ENCODE results near the gene ARPC4.
"Not testable (repeated sequence)": the region's sequence is repeated elsewhere in the genome, so short reads cannot be mapped to it uniquely, and the experiment has no call there.

ARPC4 gene

GRCh38 chr3:9825451-9826040 is 32.7 kb downstream of the ARPC4 start:
- DNase-seq = no peak

GRCh38 chr3:9826815-9827573 is 34.1 kb downstream of the ARPC4 start:
- no peak for DNase-seq

- DNase-seq = no peak
These were observed 36.2 kb downstream of the ARPC4 start for GRCh38 chr3:9828801-9829755.

GRCh38 chr3:9831253-9831652 is 38.4 kb downstream of the ARPC4 start:
- DNase-seq = no peak

- DNase-seq = no peak
These were observed 40.2 kb downstream of the ARPC4 start for GRCh38 chr3:9833078-9833477.

GRCh38 chr3:9834520-9835380 is 41.9 kb downstream of the ARPC4 start:
- no peak for DNase-seq

GRCh38 chr3:9837701-9838582 is 45.1 kb downstream of the ARPC4 start:
- DNase-seq = no peak

GRCh38 chr3:9838856-9839255 is 46.0 kb downstream of the ARPC4 start:
- DNase-seq = no peak

- DNase-seq = no peak
These were observed 48.1 kb downstream of the ARPC4 start for GRCh38 chr3:9841015-9841414.

- peak; percentile 65 to 79 for DNase-seq
These were observed 51.0 kb downstream of the ARPC4 start, which contains the start of gene RPUSD3 for GRCh38 chr3:9843715-9844438. RPUSD3 (minus strand) TSS chr3:9844008; CDS start chr3:9843990, 18 bp downstream.

GRCh38 chr3:9846231-9846630 is 53.3 kb downstream of the ARPC4 start:
- no peak for DNase-seq

GRCh38 chr3:9846931-9847488 is 54.1 kb downstream of the ARPC4 start:
- DNase-seq = no peak

GRCh38 chr3:9847870-9848269 is 55.0 kb downstream of the ARPC4 start:
- not testable (repeated sequence) for DNase-seq

GRCh38 chr3:9848860-9849259 is 56.0 kb downstream of the ARPC4 start:
- DNase-seq = not testable (repeated sequence)

- not testable (repeated sequence) for DNase-seq
These were observed 58.5 kb downstream of the ARPC4 start for GRCh38 chr3:9851383-9851782.

GRCh38 chr3:9851926-9852325 is 59.0 kb downstream of the ARPC4 start:
- DNase-seq = not testable (repeated sequence)

GRCh38 chr3:9852528-9852927 is 59.6 kb downstream of the ARPC4 start:
- no peak for DNase-seq

- DNase-seq = peak in 1 of 2 experiments; percentile 14
These were observed 61.5 kb downstream of the ARPC4 start for GRCh38 chr3:9854291-9854940.

GRCh38 chr3:9855594-9855993 is 62.7 kb downstream of the ARPC4 start:
- no peak for DNase-seq
